NCI-H2196 (cell line): Measurements from ENCODE around the gene UGCG.
A peak's percentile ranks its signal among the peaks of the same experiment; 100 is the strongest.
"Not testable (repeated sequence)": the region's sequence is repeated elsewhere in the genome, so short reads cannot be mapped to it uniquely, and the experiment has no call there.

ENCODE experiments used
- DNase-seq: peaks from one replicate; lab custom pipeline; 2025; ENCODE audit not compliant: unreplicated experiment; lab: John Stamatoyannopoulos, UW

Gene UGCG

DNA sequence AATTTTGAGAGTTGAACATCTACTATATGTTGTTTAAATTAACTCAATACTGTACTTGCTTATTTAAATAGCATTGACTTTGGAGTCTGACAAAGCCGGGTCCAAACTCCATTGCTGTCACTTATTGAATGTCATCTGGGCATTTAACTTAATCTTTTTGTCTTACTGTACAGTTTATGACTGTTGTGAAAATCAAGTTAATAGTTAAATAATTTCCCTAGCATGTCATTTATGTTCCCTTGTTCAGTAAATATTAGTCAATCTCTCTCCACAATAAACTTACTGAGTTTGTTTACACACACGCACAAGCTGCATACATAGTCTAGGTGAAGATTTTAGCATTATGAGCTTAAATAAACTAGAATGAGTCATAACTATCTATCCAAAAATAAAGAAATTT lies 6.3 kb upstream of the UGCG start:
- no peak for DNase-seq

DNA sequence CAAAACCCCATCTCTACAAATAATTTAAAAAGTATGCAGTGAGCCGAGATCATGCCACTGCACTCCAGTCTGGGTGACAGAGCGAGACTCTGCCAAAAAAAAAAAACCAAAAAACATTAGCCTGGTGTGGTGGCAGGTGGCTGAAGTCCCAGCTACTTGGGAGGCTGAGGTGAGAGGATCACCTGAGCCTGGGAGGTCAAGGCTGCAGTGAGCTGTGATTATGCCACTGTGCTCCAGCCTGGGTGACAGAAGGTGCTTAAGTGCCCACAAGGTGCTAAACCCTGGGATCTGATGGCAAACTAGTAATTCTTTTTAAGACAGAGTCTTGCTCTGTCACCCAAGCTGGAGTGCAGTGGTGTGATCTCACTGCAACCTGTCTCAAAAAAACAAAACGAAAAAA lies 5.7 kb upstream of the UGCG start:
- DNase-seq, result not testable (repeated sequence)

DNA sequence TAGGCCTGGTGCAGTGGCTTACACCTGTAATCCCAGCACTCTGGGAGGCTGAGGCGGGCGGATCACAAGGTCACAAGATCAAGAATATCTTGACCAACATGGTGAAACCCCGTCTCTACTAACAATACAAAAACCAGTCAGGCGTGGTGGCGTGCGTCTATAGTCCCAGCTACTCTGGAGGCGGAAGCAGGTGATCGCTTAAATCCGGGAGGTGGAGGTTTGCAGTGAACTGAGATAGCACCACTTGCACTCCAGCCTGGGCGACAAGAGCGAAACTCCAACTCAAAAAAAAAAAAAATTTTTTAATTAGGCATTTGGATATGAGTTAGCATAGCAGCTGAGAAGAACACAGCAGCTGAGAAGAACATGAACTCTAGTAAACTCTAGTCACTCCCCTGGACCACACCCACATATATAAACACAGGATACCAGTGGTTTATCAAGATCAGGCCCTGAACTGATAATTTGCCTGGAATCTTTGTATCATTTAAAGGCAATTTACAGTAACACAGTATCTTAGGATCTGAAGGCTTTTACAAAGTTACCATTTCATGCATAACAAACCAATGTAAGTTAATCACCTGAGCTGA lies 4.6 kb upstream of the UGCG start:
- DNase-seq, result no peak

DNA sequence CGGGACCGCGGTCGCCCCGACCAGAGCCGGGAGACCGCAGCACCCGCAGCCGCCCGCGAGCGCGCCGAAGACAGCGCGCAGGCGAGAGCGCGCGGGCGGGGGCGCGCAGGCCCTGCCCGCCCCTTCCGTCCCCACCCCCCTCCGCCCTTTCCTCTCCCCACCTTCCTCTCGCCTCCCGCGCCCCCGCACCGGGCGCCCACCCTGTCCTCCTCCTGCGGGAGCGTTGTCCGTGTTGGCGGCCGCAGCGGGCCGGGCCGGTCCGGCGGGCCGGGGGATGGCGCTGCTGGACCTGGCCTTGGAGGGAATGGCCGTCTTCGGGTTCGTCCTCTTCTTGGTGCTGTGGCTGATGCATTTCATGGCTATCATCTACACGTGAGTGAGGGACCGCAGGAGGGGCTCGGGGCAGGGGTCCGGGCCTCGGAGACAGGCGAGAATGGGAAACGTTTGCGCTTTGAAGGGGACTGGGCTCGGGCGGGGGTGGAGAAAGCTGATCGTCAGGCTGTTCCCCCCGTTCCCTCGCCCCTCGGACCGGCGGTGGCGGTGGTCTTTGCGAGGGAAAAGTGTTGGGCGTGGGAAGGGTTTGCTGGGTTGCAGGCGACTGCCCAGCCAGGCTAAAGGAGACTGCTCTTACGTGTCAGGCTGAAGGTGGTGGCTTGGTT lies 457 bp downstream of the UGCG start:
- DNase-seq, result no peak

DNA sequence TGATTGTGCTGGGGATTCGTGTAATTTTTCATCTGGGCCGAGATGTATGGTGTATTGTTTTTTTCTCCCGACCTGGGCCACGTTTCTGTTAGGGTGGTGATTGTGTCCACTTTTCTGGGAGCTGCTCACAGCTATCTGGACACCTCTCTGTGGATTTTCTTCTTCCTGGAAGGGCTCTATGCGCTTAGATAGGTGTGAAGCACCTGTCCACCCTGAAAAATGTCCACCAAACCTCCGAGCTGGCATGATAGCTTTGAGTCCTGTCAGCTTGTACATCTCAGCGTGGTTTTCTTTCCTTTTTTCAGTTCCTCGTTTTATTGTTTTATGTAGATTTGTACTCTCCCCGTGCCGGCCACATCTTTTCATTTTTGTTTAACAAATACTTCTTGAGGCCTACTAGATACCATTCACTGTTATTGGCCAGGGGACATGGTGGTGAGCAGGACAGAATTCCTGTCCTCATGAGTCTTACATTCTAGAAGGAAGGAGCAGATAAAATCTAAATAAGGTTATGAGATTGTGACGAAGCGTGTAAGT lies 1.1 kb downstream of the UGCG start:
- DNase-seq, result peak; percentile 12

DNA sequence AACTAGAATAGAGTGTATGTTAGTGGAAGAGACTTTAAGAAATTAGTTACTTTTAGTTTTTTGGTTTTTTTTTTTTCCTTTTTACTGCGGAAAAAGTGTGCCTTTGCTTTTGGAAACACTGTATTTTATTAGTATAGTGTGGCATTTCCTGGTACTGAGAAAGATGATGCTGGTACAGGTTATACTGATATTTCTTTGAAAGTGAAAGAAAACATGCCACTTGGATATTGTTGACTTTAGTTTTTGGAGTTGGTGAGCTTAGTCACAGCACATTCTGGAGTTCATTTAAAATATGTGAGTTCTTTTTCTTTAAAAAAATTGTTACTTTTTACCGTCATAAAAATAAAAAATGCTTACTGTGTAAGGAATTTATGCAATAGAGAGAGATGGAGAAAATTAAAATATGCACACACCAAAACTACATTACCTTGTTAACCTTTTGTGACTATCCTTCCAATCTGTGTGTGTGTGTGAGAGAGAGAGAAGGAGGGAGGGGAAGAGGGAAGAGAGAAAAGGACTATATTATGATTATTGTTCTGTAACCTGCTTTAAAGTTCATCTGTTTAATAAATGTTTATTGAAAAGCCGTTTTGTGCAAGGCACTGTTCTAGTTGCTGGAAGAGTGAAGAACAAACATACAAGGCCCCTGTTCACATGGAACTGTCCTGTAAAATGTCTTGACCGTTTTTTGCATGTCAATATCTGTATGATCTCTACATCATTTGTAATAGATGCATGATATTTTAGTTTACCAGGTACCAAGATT lies 1.9 kb downstream of the UGCG start:
- no peak for DNase-seq

DNA sequence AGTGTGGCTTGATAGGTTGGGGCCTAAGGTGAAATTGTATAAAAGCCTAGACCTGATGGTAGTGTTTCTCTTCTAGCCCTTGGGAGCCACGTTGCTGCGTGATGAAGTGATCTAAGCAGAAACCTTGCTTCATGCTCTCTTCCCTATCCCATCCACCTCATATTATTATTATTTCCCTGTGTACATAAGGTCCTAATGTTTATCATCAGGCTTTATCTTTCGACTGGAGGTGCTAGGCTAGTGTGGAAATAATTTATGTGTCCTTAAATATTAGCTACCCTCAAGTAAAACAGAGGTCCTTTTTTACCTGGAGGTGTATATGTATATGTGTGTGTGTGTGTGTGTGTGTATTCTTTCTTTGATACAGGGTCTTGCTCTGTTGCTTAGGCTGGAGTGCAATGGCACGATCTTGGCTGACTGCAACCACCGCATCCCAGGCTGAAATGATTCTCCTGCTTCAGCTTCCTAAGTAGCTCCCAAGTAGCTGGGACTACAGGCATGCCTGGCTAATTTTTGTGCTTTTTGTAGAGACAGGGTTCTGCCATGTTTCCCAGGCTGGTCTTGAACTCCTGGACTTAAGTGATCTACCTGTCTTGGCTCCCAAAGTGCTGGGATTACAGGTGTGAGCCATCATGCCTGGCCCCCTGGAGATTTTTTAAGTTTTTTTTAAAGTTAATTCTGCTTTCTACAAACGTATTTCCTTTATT lies 3.7 kb downstream of the UGCG start:
- DNase-seq, result no peak

DNA sequence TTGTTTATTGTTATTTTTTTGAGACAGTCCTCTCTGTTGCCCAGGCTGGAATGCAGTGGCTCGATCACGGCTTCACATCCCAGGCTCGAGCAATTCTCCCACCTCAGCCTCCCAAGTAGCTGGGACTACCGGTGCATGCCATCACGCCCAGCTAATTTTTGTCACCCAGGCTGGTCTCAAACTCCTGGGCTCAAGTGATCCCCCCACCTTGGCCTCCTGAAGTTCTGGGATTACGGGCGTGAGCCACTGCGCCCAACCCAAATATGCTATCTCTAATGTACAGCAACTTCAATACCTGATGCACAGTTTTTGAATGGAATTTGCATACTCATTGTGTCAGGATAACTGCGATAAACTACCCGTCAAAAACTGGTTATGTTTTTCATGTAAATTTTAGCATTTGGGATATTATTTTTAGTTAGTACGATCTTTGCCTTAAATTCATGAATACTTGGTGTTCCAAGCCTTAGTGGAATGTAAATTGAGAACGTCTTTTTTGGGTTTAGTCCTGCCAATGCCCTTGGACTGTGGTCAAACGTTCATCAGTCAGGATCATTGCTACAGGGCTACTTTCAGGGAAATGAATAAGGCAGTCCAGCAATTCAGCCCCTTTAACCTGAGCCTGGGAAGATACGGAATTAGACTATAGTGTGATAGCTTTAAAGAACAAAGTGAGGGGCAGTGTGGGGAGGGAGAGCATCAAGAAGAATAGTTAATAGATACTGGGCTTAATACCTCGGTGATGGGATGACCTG lies 4.4 kb downstream of the UGCG start:
- DNase-seq, result no peak

DNA sequence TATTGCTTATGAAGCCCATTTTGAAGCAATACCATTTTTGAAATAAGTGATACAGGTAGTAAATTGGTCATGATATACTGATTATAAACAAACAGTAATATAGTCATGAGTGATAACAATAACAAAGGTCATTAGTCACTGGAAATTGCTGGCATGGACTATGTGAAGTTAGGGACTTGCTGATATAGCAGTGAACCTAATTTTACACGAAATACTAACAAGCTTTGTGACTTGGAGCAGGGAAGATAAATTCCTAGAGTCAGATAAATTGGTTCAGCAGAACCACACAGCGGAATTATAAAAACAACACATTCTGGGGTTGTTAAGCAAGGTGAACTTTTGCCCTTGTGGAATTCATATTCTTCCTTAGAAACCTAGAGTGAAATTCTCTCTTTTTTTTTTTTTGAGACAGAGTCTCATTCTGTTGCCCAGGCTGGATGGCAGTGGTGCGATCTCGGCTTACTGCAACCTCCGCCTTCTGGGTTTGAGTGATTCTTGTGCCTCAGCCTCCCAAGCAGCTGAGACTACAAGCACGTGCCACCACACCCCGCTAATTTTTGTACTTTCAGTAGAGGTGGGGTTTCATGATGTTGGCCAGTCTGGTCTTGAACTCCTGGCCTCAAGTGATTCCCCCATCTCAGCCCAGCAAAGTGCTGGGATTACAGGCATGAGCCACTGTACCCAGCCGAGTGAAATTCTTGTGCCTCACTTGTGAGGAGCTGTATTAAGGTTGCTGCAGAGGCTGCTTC lies 6.0 kb downstream of the UGCG start:
- no peak for DNase-seq

DNA sequence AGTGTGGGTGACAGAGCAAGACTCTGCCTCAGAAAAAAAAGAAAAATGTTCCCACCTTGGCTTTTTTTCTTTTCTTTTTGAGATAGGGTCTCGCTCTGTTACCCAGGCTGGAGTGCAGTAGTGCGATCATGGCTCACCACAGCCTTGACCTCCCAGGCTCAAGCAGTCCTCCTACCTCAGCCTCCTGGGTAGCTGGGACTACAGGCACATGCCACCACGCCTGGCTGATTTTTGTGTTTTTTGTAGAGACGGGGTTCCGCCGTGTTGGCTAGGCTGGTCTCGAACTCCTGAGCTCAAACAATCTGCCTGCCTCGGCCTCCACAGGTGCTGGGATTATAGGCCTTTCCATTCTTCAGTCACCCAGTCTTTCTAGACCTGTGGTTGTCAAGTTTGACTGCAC lies 6.9 kb downstream of the UGCG start:
- not testable (repeated sequence) for DNase-seq

DNA sequence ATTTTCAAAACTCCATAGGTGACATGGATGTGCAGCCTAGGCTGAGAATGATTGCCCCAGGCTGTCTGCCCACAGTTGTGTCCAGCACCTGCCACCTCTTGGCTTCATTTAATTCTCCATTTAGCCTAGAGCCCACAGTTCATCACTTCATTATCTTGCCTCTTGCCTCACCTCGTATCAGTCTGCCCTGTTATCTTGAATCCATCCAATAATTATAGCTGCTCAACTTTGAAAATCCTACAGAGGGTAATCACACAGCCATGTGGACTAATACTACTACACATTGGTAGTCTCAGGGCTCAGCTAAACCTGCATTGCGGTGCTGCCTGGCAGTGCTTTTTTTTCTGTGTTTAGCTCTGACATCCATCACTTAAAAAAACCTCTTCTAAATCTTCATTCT lies 7.4 kb downstream of the UGCG start:
- no peak for DNase-seq

DNA sequence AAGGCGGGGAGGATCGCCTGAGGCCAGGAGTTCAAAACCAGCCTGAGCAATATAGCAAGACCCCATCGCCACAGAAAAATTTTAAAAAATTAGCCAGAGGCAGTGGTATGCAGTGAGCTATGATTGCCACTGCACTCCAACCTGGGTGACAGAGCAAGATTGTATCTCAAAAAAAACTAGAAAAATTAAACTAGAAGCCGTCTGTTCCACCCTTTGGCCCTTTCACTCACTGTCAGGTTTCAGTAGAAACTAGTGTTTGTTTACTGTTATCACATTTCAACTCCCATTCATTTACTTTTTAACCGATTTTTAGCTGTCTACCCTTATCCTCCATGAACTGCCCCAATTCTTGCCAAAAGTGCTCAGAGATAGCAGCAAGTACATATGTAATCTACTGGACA lies 8.3 kb downstream of the UGCG start:
- DNase-seq, result no peak

DNA sequence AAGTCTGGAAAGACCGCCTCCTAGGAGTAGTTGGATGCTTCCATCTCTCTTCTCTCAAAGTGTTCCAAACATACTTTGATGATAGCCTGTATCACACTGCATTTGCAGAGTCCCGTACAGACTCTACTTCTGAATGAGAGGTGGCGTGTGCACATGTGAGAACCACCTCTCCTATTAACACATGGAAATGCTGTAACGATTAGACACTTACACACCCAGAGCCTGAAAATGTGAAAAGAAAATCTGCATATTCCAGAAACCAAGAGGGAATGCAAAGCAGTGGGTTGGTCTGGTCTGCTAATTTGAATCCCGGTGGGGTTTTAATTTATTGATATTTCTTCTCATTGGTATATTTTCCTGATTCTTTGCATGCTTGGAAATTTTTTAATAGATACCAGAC lies 10.5 kb downstream of the UGCG start:
- no peak for DNase-seq

DNA sequence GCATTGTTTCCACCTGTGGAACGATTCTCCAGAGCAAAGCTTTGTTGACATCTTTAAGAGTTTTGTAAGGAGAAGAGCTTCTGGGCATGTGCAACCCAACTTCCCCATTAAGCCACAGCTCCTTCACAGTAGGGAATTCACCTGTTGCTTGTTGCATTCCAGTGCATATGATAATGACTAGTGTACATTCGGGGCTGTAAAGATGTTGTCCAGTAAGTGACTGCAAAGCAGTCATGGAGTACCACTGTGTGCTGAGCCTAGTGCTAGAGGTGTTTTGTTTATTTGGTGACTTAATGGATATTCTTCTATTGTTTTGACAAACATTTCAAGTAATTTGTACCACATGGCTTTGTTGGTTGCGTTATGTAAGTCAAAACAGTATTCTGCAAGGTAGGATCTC lies 12.8 kb downstream of the UGCG start:
- DNase-seq, result no peak

DNA sequence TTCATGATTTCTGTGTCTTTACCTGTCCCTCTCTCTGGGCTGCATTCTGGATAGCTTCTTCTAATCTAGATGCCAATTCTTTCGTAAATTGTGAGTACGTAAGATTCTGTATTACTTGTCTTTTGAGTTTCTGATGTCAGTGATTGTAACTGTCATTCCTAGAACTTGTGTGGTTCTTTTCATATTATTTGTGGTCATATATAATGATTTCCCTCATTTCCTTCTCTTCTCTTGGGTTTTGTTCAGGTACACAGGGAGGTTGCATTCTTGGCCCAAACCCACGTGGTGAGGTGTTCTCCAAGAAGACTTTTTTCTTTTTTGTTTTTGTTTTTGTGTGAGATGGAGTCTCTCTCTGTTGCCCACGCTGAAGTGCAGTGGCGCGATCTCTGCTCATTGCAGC lies 13.8 kb downstream of the UGCG start:
- no peak for DNase-seq

DNA sequence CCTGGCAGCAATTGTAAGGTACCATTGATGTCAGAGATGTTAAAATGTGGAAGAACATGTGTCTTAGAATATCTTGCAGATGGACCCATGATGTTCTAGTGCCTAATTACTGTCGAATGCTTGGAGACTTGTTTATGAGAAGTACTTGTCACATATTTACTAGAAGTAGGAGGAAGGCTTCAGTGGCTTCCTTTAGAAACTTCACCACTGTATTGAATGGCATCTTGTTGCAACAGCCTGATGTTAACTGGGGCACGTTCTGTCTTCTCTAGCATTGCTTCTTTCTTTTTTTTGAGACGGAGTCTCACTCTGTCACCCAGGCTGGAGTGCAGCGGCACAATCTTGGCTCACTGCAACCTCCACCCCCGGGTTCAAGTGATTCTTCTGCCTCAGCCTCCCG lies 16.5 kb downstream of the UGCG start:
- DNase-seq, result no peak

DNA sequence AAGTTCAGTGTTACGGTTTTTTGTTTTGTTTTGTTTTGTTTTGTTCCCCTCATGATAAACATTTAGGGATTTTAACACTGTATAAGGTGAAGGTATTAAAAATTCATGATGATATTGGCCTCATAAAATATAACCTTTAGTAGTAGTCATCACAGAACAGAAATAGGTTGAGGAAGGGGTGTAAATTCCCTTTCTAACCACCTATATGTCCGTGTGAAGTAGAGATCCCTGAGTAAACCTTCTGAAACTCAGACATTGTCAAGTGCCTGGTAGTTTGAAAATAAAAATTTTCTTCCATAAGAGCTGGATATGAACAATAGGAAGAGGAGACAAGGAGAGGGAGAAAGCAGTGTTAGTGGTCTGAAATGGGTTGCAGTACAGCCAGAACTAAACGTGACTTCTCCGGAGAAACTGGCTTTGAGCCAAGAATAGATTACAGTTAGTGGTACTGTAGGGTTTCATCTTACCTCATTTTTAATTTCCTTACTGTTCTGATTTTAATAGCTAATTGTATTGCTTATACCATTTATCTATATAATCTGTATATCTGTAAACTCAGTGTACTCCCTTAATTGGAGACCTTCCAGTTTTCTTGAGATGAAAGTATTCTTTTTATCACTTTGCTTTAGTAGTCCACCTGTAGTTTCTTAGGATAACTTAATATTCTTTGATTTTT lies 18.3 kb downstream of the UGCG start:
- peak; percentile 44 for DNase-seq

DNA sequence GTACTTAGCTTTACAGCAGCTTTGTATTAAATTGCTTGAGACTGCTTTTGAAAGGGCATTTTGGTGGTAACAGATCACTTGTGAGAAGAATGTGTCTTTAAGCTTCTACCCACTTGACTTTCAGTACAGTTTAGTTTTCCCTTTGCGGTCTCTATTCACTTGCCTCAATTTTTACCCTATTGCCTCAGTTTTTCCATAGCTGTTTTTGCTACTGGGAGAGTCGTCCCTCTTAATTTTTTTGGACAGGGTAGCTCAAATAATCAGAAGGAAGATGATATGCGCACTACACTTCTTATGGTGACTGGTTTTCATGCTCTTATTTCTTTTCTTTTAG lies 18.8 kb downstream of the UGCG start:
- DNase-seq, result no peak

DNA sequence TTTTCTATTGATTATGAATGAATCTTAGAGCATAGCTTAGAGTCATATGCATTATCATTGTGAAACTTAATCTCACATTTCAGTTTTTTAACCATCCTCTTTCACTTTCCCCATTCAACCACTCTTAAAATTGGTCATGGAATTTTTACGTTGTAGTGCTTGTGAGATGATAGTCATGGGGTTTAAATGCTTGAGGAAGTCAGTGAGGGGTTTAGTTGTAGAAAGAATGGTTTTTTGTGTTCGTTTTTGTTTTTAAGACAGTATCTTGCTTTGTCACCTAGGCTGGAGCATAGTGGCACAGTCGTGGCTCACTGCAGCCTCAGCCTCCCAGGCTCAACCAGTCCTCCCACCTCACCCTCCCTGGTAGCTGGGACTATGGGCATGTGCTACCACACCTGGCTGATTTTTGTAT lies 19.6 kb downstream of the UGCG start:
- DNase-seq, result no peak

DNA sequence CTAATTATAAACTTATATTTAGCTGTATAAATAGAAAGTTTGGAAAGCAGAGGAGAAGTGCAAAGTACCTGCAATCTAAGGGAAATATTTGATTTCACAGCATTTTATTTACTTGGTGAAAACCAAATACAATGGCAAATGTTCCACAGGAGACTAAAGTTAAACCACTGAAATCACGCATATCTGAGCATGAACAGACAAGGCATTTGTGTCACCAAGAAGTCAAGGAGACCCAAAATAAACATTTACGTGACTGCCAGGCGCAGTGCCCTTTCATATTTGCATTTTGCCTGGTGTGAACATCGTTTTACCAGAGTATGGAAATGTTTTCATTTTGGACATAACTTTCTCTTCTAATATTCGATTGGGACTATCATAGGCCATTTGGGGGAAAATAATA lies 20.6 kb downstream of the UGCG start:
- no peak for DNase-seq
